GM13976 (cell line): ENCODE measurements around the gene STK4.

Experiments
- DNase-seq: peaks from one replicate; pipeline ENCODE4 v3.0.0; 2012; ENCODE audit warnings: low spot score
- CTCF ChIP-seq: IDR thresholded peaks from 2 replicates; pipeline ENCODE4 v1.5.1; 2012; ENCODE audit warnings: borderline replicate concordance, mild to moderate bottlenecking; ENCODE audit not compliant: insufficient read depth; ENCODE audit errors: extremely low read depth, missing control alignments, control extremely low read depth
- in situ Hi-C: fragments of 300-500 bp; cut with MboI; formaldehyde crosslinking; loops from one replicate; pipeline ENCODE4 v1.12.0; 2022; ENCODE audit warnings: low sequenced_read_pairs, mixed read lengths, inconsistent platforms; ENCODE audit not compliant: unreplicated experiment

The STK4 gene

DNA sequence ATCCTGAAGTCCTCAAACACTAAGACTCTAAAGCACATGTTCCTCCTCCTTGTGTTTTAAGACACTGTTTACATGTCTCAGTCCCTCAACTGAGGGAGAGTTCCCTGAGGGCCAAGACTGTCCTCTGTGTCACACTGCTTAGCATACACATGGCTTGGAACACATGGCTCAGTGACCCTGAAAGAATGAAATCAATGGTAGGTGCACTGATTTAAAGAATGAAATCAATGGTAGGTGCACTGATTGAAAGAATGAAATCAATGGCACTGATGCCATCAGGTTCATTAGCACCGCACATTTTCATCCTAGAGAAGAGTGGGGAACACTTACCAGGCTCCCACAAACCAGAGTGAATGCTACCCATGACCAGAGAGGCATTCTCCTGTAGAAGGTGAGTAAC lies 15.9 kb upstream of the STK4 start:
- no peak for DNase-seq
- no peak for TF ChIP-seq CTCF
- in situ Hi-C loops = no loop called here

DNA sequence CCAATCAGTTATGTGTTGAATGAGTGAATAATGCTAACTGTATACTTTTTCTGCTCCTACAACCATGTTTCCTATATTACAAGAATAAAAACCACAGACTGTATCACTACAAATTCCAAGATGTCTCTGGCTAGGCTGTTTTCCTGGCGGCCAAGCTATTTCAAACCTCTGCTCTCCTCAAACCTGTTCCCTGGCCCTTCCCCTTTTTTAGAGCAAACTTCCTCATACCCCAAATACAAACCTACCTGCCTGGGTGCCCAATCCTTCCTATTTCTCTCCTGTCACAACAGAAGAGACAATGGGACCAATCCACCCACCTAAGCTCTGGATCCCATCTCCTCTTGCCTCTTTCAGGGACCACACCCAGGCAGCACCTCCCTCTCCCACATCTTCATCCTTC lies 13.6 kb upstream of the STK4 start:
- no peak for DNase-seq
- no peak for TF ChIP-seq CTCF
- in situ Hi-C loops = no loop called here

DNA sequence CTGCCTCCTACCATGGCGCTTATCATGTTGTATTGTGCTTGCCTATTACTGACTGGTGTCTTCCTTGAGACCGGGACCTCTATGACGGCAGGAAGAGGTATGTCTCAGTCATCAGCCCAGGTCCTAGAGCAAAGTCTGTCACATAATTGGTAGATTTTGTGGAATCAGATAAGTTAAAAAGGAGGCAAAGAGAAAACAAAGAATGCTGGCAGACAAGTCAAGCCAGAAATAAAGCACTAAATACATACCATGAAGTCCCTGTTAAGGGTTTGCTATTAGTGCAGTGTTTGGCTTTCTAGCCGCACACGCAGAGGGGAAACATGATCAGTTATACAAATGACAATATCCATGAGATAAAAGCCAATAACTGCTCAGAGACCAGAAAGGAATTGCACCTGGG lies 12.1 kb upstream of the STK4 start:
- no peak for TF ChIP-seq CTCF
- in situ Hi-C loops = no loop called here
- DNase-seq = no peak

DNA sequence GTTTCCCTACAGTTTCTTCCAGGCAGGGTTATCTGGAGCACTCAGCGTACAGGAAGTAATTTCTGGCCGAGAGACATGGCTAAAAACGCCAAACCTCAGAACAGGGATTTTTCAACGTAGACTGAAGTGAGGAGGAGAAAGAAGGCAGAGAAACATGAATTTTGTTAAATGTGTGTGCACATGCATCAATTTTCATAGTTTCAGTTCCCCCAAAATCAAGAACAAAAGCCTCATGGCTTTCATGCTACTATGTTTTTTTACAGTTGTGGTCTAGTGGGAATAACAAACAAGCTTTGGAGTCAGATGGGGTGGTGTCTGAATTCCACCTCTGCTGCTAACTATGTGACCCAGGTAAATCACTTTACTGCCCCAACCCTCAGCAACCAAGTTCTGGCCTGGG lies 11.0 kb upstream of the STK4 start:
- DNase-seq = no peak
- in situ Hi-C loops = no loop called here
- no peak for TF ChIP-seq CTCF

DNA sequence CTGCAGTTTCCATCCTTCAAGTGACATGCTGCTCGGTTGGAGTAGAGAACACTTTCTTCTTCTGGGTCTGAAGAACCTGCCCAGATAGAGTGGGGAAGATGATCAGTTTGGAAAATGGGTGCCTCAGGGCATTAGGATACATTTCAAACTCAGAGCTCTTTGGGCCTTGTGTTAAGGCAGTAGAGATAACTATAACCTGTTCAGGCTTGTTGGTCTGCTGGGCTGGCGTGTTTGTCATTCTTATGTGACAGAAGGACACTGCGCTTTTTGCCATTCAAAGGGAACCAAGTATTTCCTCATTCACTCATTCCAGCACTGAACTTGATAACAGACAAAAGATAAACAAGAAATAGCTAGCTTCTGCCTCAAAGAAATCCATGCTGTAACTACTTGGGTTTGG lies 9.9 kb upstream of the STK4 start:
- in situ Hi-C loops = no loop called here
- DNase-seq = no peak
- TF ChIP-seq CTCF = no peak

- TF ChIP-seq CTCF = no peak
- in situ Hi-C loops = no loop called here
- no peak for DNase-seq
Measured at GRCh38 chr20:44958276-44958675, 8.0 kb upstream of the STK4 start.

GRCh38 chr20:44959082-44959637 lies 7.2 kb upstream of the STK4 start:
- in situ Hi-C loops = no loop called here
- no peak for TF ChIP-seq CTCF
- DNase-seq = no peak
